Transverse colon (tissue), 4 donors: ENCODE measurements around the gene ARMS2. TPM values are rescaled to one million over a fixed set of nuclear protein-coding genes. Genes with fewer than 3 reads are reported as not detected.

Source experiments
- DNase-seq: peaks from one replicate; pipeline ENCODE4 v3.0.0-alpha.2; 2019
- H3K27ac ChIP-seq, 4 donors: fragments of 200-600 bp; sonication (generic); 2 replicates each; pipeline ENCODE4 v1.5.1; 2016 to 2018; ENCODE audit warnings: inconsistent platforms in 4 of 4
- H3K27me3 ChIP-seq: fragments of 200-600 bp; sonication (generic); 2 replicates; pipeline ENCODE4 v1.5.1; 2017; ENCODE audit warnings: inconsistent platforms
- H3K36me3 ChIP-seq, 4 donors: fragments of 200-600 bp; sonication (generic); 2 replicates each; pipeline ENCODE4 v1.5.1; 2017 to 2019; ENCODE audit warnings: inconsistent platforms in 4 of 4
- H3K4me1 ChIP-seq, 4 donors: fragments of 200-600 bp; sonication (generic); 2 replicates each; pipeline ENCODE4 v1.5.1; 2017 to 2020; ENCODE audit warnings: inconsistent platforms in 4 of 4
- H3K4me3 ChIP-seq, 4 donors: fragments of 200-600 bp; sonication (generic); 1 replicate in 1 of 4; 2 replicates in 3 of 4; pipeline versions ENCODE4 v1.5.1 to v1.6.1; 2017 to 2019; ENCODE audit warnings: inconsistent platforms in 4 of 4
- H3K9me3 ChIP-seq, 2 donors: fragments of 200-600 bp; sonication (generic); 2 replicates each; pipeline ENCODE4 v1.5.1; 2017 to 2019; ENCODE audit warnings: inconsistent platforms in 2 of 2
- CTCF ChIP-seq, 5 experiments: fragments of 200-600 bp in 3 of 5; fragments of 450-650 bp in 2 of 5; sonication (generic) in 3 of 5; IDR thresholded peaks; 1 replicate in 2 of 5; 2 replicates in 3 of 5; pipeline ENCODE4 v1.5.1; 2016 to 2017; ENCODE audit warnings: antibody characterized with exemption in 5 of 5, inconsistent platforms in 3 of 5, mild to moderate bottlenecking in 2 of 5, moderate library complexity in 1 of 5
- EP300 ChIP-seq: sonication (generic); formaldehyde crosslinking; IDR thresholded peaks from one replicate; pipeline ENCODE4 v1.6.1; 2017; ENCODE audit warnings: antibody characterized with exemption, low read depth
- POLR2A ChIP-seq: fragments of 450-650 bp; IDR thresholded peaks from one replicate; pipeline ENCODE4 v1.6.1; 2016; ENCODE audit warnings: antibody characterized with exemption, mild to moderate bottlenecking, moderate library complexity
- POLR2AphosphoS5 ChIP-seq, 3 donors: sonication (generic); formaldehyde crosslinking; IDR thresholded peaks; one replicate each; pipeline ENCODE4 v1.6.1; 2016; ENCODE audit warnings: antibody characterized with exemption in 3 of 3
- WGBS, 2 donors: methylation state at CpG; one replicate each; pipeline ENCODE4 v1.1.5; 2018; ENCODE audit warnings: low coverage in 1 of 2; 5-methylcytosine and 5-hydroxymethylcytosine counted together
- in situ Hi-C, 4 donors: fragments of 200-750 bp; cut with MboI; loops; one replicate each; pipeline versions ENCODE4 v1.15.0 to v1.15.1; 2017; ENCODE audit warnings: low sequenced_read_pairs in 3 of 4, low pct_ligation_motif_present in 1 of 4, low pct_unique_long_range_greater_than_20kb in 1 of 4
- intact Hi-C: fragments of 100-400 bp; cut with DNase I; formaldehyde crosslinking; loops from one replicate; pipeline ENCODE4 v1.15.1; 2023; ENCODE audit warnings: low total_unique reads
- total RNA-seq, 4 donors: library from RNA; depleted of rRNA; stranded (reverse); fragments of >200 nt; gene quantifications; one replicate each; pipeline ENCODE4 v1.1.0, GENCODE V29; 2016

The ARMS2 gene
- total RNA-seq, 4 donors from 2014 or later: not detected

DNA sequence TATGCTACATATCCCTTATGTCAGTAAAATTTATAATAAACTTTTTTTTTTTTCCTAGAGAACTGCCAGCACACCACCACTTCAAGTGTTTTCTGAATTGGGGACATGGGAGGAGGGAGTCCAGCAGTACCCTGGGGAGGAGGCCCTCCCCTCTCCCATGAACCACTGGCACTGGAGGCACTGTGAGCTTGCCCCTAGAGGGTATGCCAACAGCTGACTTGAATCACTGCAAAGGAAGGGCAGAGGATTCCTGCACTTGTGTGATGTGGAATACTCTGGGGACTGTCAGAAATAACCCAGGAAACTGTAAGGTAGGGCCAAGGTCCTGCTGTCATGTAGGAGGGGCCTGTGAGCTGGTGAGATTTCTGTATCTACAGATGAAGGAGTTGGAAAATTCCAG is 8.5 kb upstream of the ARMS2 start:
- no peak for TF ChIP-seq EP300
- TF ChIP-seq POLR2AphosphoS5 (IDR thresholded peaks at IDR 0.05): no peak
- TF ChIP-seq POLR2A: no peak
- no peak for TF ChIP-seq CTCF (IDR thresholded peaks at IDR 0.05)
- no peak overlapping the region for H3K4me3 ChIP-seq
- DNase-seq: no peak
- no peaks in the 10 kb centered on the region for H3K36me3 ChIP-seq
- in situ Hi-C loops: loop anchor here in 2 of 4 donors (10.0 to 25.0 kb wide), 2 partner anchors 119 to 159 kb away; partner anchors contain the start of gene DMBT1 (in 1 of the 2)
- H3K4me1 ChIP-seq: no peaks in the 10 kb centered on the region
- no peaks in the 10 kb centered on the region for H3K9me3 ChIP-seq
- intact Hi-C loops: loop anchor here (1.0 kb wide), 1 partner anchor 25 kb away; no protein-coding TSS in a partner anchor
- H3K27ac ChIP-seq: no peak overlapping the region
- H3K27me3 ChIP-seq: no peaks in the 10 kb centered on the region

- TF ChIP-seq CTCF (IDR thresholded peaks at IDR 0.05) (no peak), EP300 (no peak)
- WGBS, 2 donors: 75 to 77% methylated on average over 2 of the region's 2 CpGs
- no peak for DNase-seq
- intact Hi-C loops (no loop called here), in situ Hi-C loops (loop anchor here in 2 of 4 donors (10.0 to 25.0 kb wide), 2 partner anchors 118 to 160 kb away; partner anchors contain the start of gene DMBT1 (in 1 of the 2))
- no peak overlapping the region for H3K27ac ChIP-seq
- H3K9me3 ChIP-seq: no peaks in the 10 kb centered on the region
- H3K4me3 ChIP-seq: no peak overlapping the region
- H3K36me3 ChIP-seq: no peaks in the 10 kb centered on the region
- H3K27me3 ChIP-seq: no peaks in the 10 kb centered on the region
- no peaks in the 10 kb centered on the region for H3K4me1 ChIP-seq
Observed at GRCh38 chr10:122446668-122447423, 7.6 kb upstream of the ARMS2 start.

DNA sequence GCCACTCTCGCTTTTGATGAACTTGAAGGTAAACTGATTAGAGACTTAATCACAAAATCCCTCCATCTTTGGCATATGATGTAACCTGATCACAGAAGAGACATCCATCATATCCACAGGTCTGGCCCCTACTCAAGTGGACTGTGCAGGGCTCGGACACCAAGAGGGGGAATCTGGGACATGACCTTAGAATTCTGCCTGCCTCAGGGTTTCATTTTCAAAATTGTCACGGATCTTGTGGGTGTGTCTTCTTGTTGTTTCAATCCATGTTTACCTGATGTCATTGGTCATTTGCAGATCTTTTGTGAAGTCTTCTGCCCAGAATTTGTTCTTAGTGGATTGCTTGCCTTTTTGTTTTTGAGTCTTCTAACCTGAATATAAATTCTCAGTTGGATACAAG is 5.9 kb upstream of the ARMS2 start:
- no peak overlapping the region for H3K4me3 ChIP-seq
- in situ Hi-C loops: loop anchor here in 2 of 4 donors (10.0 to 25.0 kb wide), 2 partner anchors 116 to 161 kb away; partner anchors contain the start of gene DMBT1 (in 1 of the 2)
- 66 to 73% methylated on average over 2 to 3 of the region's 3 CpGs for WGBS, 2 donors
- no peak for TF ChIP-seq POLR2A
- TF ChIP-seq EP300: no peak
- no peak for TF ChIP-seq CTCF (IDR thresholded peaks at IDR 0.05)
- TF ChIP-seq POLR2AphosphoS5 (IDR thresholded peaks at IDR 0.05): no peak
- H3K4me1 ChIP-seq: no peaks in the 10 kb centered on the region
- H3K36me3 ChIP-seq: no peaks in the 10 kb centered on the region
- intact Hi-C loops: no loop called here
- no peaks in the 10 kb centered on the region for H3K9me3 ChIP-seq
- no peak overlapping the region for H3K27ac ChIP-seq
- DNase-seq: no peak
- H3K27me3 ChIP-seq: no peaks in the 10 kb centered on the region

- DNase-seq: no peak
- H3K36me3 ChIP-seq: no peaks in the 10 kb centered on the region
- in situ Hi-C loops (loop anchor here in 2 of 4 donors (10.0 to 25.0 kb wide), 2 partner anchors 116 to 162 kb away; partner anchors contain the start of gene DMBT1 (in 1 of the 2)), intact Hi-C loops (no loop called here)
- WGBS, 2 donors: 40 to 71% methylated on average over 2 to 4 of the region's 4 CpGs
- TF ChIP-seq POLR2A (no peak), EP300 (no peak), CTCF (IDR thresholded peaks at IDR 0.05) (no peak)
- no peak overlapping the region for H3K27ac ChIP-seq
- H3K4me1 ChIP-seq: no peaks in the 10 kb centered on the region
- H3K9me3 ChIP-seq: no peaks in the 10 kb centered on the region
- H3K4me3 ChIP-seq: no peak overlapping the region
- H3K27me3 ChIP-seq: no peaks in the 10 kb centered on the region
Observed at GRCh38 chr10:122449153-122449552, 5.3 kb upstream of the ARMS2 start.
